HG03095 (cell line): ENCODE data around the gene NACA2.
"Not testable (repeated sequence)": the region's sequence is repeated elsewhere in the genome, so short reads cannot be mapped to it uniquely, and the experiment has no call there.

Source experiments
- ATAC-seq: cut with Tn5 transposase; IDR thresholded peaks from one replicate; pipeline ENCODE4 v1.9.1; 2021; ENCODE audit warnings: moderate library complexity; ENCODE audit not compliant: unreplicated experiment

NACA2 gene

DNA sequence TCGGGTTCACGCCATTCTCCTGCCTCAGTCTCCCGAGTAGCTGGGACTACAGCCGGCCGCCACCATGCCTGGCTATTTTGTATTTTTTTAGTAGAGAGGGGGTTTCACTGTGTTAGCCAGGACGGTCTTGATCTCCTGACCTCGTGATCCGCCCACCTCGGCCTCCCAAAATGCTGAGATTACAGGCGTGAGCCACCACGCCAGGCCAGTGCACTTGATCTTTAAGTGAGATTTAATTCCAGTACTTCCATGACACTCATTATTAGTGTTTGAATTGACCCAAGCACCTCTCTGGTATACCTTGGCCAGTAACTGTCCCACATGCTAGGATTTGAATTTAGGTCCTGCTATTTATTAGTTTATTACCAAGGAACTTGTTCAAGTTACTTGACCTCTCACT lies 38.5 kb downstream of the NACA2 start:
- not testable (repeated sequence) for ATAC-seq

- ATAC-seq = no peak
Observed at GRCh38 chr17:61551255-61551742, 39.7 kb downstream of the NACA2 start.

DNA sequence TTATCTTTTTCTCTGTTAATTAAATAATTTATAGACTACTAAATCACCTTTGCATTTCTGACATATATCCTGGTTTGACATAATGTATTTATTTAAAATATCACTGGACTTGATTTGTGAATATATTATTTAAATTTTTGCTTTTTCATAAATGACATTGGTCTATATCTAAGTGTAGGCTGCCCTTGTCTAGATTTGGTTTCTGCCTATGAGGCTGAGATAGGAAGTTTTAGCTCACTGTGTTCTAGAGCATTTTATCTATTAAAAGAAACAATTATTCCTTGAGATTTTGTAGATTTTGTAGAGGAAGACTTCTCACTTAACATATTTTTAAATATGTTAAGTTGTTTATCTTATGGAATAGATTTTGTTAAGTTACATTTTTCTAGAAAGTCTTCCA lies 43.9 kb downstream of the NACA2 start:
- no peak for ATAC-seq

GRCh38 chr17:61545335-61545938 lies 45.6 kb downstream of the NACA2 start:
- ATAC-seq = no peak

GRCh38 chr17:61543786-61544415 lies 47.1 kb downstream of the NACA2 start:
- no peak for ATAC-seq

GRCh38 chr17:61542027-61542426 lies 49.0 kb downstream of the NACA2 start:
- no peak for ATAC-seq

DNA sequence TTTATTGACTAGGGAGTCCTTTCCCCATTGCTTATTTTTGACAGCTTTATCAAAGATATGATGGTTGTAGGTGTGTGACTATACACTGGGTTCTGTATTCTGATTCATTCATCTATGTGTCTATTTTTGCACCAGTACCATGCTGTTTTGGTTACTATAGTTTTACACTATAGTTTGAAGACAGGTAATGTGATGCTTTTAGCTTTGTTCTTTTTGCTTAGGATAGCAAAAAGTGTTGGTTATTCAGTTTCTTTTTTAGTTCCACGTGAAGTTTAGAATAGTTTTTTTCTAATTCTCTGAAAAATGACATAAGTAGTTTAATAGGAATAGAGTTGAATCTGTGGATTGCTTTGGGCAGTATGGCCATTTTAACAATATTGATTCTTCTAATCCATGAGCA lies 50.1 kb downstream of the NACA2 start:
- no peak for ATAC-seq
